DOHH2 (cell line): ENCODE measurements around the gene BCL2.

Experiments
- H3F3A ChIP-seq: fragments of 200-600 bp; sonication (generic), shearing (Covaris generic); 2 replicates; pipeline ENCODE4 v1.6.0; 2016; ENCODE audit warnings: antibody characterized with exemption, mild to moderate bottlenecking; ENCODE audit not compliant: control insufficient read depth, insufficient read depth
- H3K27ac ChIP-seq: fragments of 200-600 bp; sonication (generic); 2 replicates; pipeline ENCODE4 v1.5.1; 2014; ENCODE audit warnings: low read depth, mild to moderate bottlenecking, low read length, moderate library complexity
- H3K27me3 ChIP-seq: fragments of 200-600 bp; sonication (generic); 2 replicates; pipeline ENCODE4 v1.6.1; 2014; ENCODE audit warnings: mild to moderate bottlenecking, low read length, mixed read lengths; ENCODE audit not compliant: control insufficient read depth
- H3K36me3 ChIP-seq: fragments of 200-600 bp; sonication (generic); 2 replicates; pipeline ENCODE4 v1.6.1; 2014; ENCODE audit warnings: mild to moderate bottlenecking, low read length, moderate library complexity, mixed read lengths; ENCODE audit not compliant: control insufficient read depth
- H3K4me1 ChIP-seq: fragments of 200-600 bp; sonication (generic); 2 replicates; pipeline ENCODE4 v1.6.1; 2014; ENCODE audit warnings: mild to moderate bottlenecking, low read length, mixed read lengths; ENCODE audit not compliant: control insufficient read depth
- H3K4me2 ChIP-seq: fragments of 200-600 bp; sonication (generic); 2 replicates; pipeline ENCODE4 v1.6.0; 2014; ENCODE audit warnings: mild to moderate bottlenecking, low read length, moderate library complexity
- H3K4me3 ChIP-seq: fragments of 200-600 bp; sonication (generic); 2 replicates; pipeline ENCODE4 v1.5.1; 2014; ENCODE audit warnings: mild to moderate bottlenecking, low read length, mixed read lengths
- H3K79me2 ChIP-seq: fragments of 200-600 bp; sonication (generic); 2 replicates; pipeline ENCODE4 v1.6.1; 2014; ENCODE audit warnings: mild to moderate bottlenecking, low read length, mixed read lengths; ENCODE audit not compliant: control insufficient read depth
- H3K9me2 ChIP-seq: fragments of 200-600 bp; sonication (generic); replicated peaks from 2 replicates; pipeline ENCODE4 v1.6.1; 2014; ENCODE audit warnings: mild to moderate bottlenecking, low read length, mixed read lengths; ENCODE audit not compliant: control insufficient read depth
- H3K9me3 ChIP-seq: fragments of 200-600 bp; sonication (generic); 2 replicates; pipeline ENCODE4 v1.6.1; 2014; ENCODE audit warnings: antibody characterized with exemption, low read length, mixed read lengths; ENCODE audit not compliant: control insufficient read depth, insufficient read depth
- H4K20me1 ChIP-seq: fragments of 200-600 bp; sonication (generic); 2 replicates; pipeline ENCODE4 v1.6.0; 2014; ENCODE audit warnings: low read depth, mild to moderate bottlenecking, antibody characterized with exemption, low read length, moderate library complexity; ENCODE audit not compliant: control insufficient read depth, insufficient read depth
- CTCF ChIP-seq: fragments of 200-600 bp; sonication (generic); IDR thresholded peaks from one replicate; pipeline ENCODE4 v1.5.1; 2014; ENCODE audit warnings: antibody characterized with exemption, mild to moderate bottlenecking, low read depth, low read length; ENCODE audit not compliant: poor library complexity, severe bottlenecking
- EZH2phosphoT487 ChIP-seq: fragments of 200-600 bp; sonication (generic); IDR thresholded peaks from 2 replicates; pipeline ENCODE4 v1.6.1; 2017; ENCODE audit warnings: borderline replicate concordance, mild to moderate bottlenecking, antibody characterized with exemption, low read length, moderate library complexity, mixed read lengths

The BCL2 gene

GRCh38 chr18:63336366-63337099 is 17.0 kb upstream of the BCL2 start:
- no peak overlapping the region for H3K27ac ChIP-seq
- TF ChIP-seq CTCF = no peak
- no peak for TF ChIP-seq EZH2phosphoT487
- H3K4me1 ChIP-seq = no peaks in the 10 kb centered on the region
- H3K36me3 ChIP-seq = peaks cover 45% of the 10 kb centered on the region
- no peaks in the 10 kb centered on the region for H3K9me3 ChIP-seq
- H3K4me2 ChIP-seq = no peak overlapping the region
- no peak overlapping the region for H3K4me3 ChIP-seq
- H4K20me1 ChIP-seq = no peaks in the 10 kb centered on the region
- no peaks in the 10 kb centered on the region for H3K27me3 ChIP-seq
- H3K79me2 ChIP-seq = no peaks in the 10 kb centered on the region
- no peaks in the 10 kb centered on the region for H3F3A ChIP-seq
- H3K9me2 ChIP-seq = no peaks in the 10 kb centered on the region

- H3K9me3 ChIP-seq = no peaks in the 10 kb centered on the region
- peaks cover 23% of the 10 kb centered on the region for H3K36me3 ChIP-seq
- H3K9me2 ChIP-seq = no peaks in the 10 kb centered on the region
- no peak overlapping the region for H3K4me2 ChIP-seq
- no peak overlapping the region for H3K27ac ChIP-seq
- no peak overlapping the region for H3K4me3 ChIP-seq
- no peak for TF ChIP-seq CTCF
- TF ChIP-seq EZH2phosphoT487 = no peak
- no peaks in the 10 kb centered on the region for H3K27me3 ChIP-seq
- H3F3A ChIP-seq = no peaks in the 10 kb centered on the region
- H3K4me1 ChIP-seq = no peaks in the 10 kb centered on the region
- H4K20me1 ChIP-seq = no peaks in the 10 kb centered on the region
- H3K79me2 ChIP-seq = no peaks in the 10 kb centered on the region
These were observed 11.5 kb upstream of the BCL2 start for GRCh38 chr18:63331105-63331504.

DNA sequence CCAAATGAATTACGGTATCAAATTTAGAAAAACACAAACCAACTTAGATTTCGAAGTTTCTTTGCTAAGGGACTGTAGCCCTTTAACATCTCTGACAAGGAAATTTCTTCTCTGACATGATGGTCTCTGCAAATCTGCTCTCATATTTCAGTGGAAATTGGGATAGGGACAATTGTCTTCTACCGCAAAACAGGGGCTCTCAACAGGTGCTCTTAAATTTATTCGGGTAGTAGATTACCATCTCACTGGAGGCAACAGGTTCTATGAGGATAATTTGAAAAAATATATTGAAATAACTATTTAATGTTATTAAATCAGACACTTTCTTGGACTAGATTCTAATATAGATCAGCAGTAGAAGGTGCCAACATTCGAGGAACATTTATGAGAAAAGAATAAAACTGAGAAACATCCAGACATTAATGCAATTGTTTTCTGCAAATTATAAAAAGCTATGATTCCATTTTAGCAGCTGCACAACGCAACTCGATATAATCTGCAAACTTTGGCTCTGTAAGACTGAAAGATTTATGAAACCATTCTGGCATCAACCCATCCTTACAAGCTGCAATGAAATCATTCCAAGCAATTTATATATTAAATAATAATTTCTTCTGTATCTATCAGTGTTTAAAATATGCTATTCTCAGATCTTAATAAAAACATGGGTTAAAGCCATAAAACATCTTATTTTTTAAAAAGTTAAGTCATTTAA is 10.0 kb upstream of the BCL2 start:
- TF ChIP-seq CTCF = no peak
- no peak for TF ChIP-seq EZH2phosphoT487
- H3K9me3 ChIP-seq = no peaks in the 10 kb centered on the region
- H3K4me2 ChIP-seq = no peak overlapping the region
- no peak overlapping the region for H3K4me3 ChIP-seq
- no peaks in the 10 kb centered on the region for H3K27me3 ChIP-seq
- H3K4me1 ChIP-seq = no peaks in the 10 kb centered on the region
- no peaks in the 10 kb centered on the region for H4K20me1 ChIP-seq
- no peaks in the 10 kb centered on the region for H3K79me2 ChIP-seq
- H3K27ac ChIP-seq = no peak overlapping the region
- H3K36me3 ChIP-seq = peaks cover 12% of the 10 kb centered on the region
- H3F3A ChIP-seq = no peaks in the 10 kb centered on the region
- no peaks in the 10 kb centered on the region for H3K9me2 ChIP-seq
